Liver (tissue), 3 donors: Measurements from ENCODE around the gene SH3BP5L.

Experiments used
- CTCF ChIP-seq: fragments of 150-350 bp; IDR thresholded peaks from 2 replicates; pipeline ENCODE4 v1.5.1; 2017; ENCODE audit warnings: improper control_type of control experiment, low read depth, low read length; ENCODE audit not compliant: missing input control
- HNF4G ChIP-seq: IDR thresholded peaks from 2 replicates; pipeline ENCODE4 v1.6.1; 2016; ENCODE audit warnings: antibody characterized with exemption
- MAX ChIP-seq: IDR thresholded peaks from 2 replicates; pipeline ENCODE4 v1.6.1; 2016; ENCODE audit warnings: antibody characterized with exemption
- YY1 ChIP-seq: IDR thresholded peaks from 2 replicates; pipeline ENCODE4 v1.6.1; 2016; ENCODE audit warnings: antibody characterized with exemption, mild to moderate bottlenecking
- donor health status: healthy.
- donor health status: healthy.

GRCh38 chr1:248812736-248813425 lies 12.8 kb downstream of the SH3BP5L start:
- no peak for TF ChIP-seq CTCF
- TF ChIP-seq MAX, result no peak
- TF ChIP-seq YY1, result no peak
- TF ChIP-seq HNF4G, result no peak
